Prostate gland (tissue), 2 donors: ENCODE measurements around the gene GIT2.

ENCODE experiments used
- CTCF ChIP-seq, 4 experiments: fragments of 200-600 bp in 2 of 4; fragments of 450-650 bp in 2 of 4; sonication (generic) in 2 of 4; IDR thresholded peaks; 1 replicate in 3 of 4; 2 replicates in 1 of 4; pipeline ENCODE4 v1.5.1; 2016 to 2019; ENCODE audit warnings: antibody characterized with exemption in 4 of 4, mild to moderate bottlenecking in 2 of 4, moderate library complexity in 2 of 4
- POLR2A ChIP-seq: fragments of 450-650 bp; IDR thresholded peaks from one replicate; pipeline ENCODE4 v1.6.1; 2016; ENCODE audit warnings: antibody characterized with exemption, mild to moderate bottlenecking
- POLR2AphosphoS5 ChIP-seq: sonication (generic); formaldehyde crosslinking; IDR thresholded peaks from one replicate; pipeline ENCODE4 v1.6.1; 2017; ENCODE audit warnings: antibody characterized with exemption

DNA sequence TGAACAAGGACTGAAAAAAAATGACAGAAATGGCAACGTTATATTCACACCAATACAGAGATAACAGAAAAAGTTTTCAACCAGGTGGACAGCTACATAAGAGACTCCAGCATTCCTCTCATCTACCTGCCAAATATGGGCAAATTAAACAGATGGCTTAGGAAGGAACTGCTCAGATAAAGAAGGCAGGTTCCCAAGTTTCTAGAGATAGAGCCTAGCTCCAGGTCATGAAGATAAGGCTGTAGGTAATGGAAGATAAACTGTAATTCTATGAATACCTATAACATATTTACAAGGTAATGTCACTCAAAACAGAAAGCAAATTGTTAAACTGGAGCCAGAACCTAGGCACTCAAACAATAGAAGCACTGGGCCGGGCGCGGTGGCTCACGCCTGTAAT is 42.5 kb downstream of the GIT2 start:
- TF ChIP-seq CTCF (IDR thresholded peaks at IDR 0.05) (no peak), POLR2A (no peak), POLR2AphosphoS5 (no peak)
